Endothelial cell of umbilical vein (primary cell): ENCODE results near the gene BCL2L14. TPM values are rescaled to one million over a fixed set of nuclear protein-coding genes. Genes with fewer than 3 reads are reported as not detected.

ENCODE experiments used
- BruUV-seq: library from RNA; stranded (reverse); fragments of 400-500 nt; replicated peaks from 2 replicates; lab custom pipeline; 2021; lab: Mats Ljungman, UMichigan
- CTCF ChIA-PET: fragments of 300-600, 350-600 bp; sonication (Branson Sonifier 250); formaldehyde crosslinking; loops from one replicate; lab custom pipeline; 2021; ENCODE audit warnings: antibody characterized with exemption, inconsistent platforms; lab: Charles Lee
- POLR2A ChIA-PET: fragments of 300-600, 350-600 bp; sonication (Branson Sonifier 250); formaldehyde crosslinking; loops from one replicate; lab custom pipeline; 2021; ENCODE audit warnings: antibody characterized with exemption, inconsistent platforms; lab: Charles Lee
- DNase-seq: peaks from one replicate; pipeline ENCODE4 v3.0.0-alpha.2; 2011; ENCODE audit warnings: low read depth, low spot score
- FAIRE-seq: peaks from 2 replicates; lab custom pipeline; 2011; peaks lifted over from hg19 to GRCh38; lab: Jason Lieb, UNC
- H2AFZ ChIP-seq: 2 replicates; pipeline ENCODE4 v1.6.0; 2012; ENCODE audit warnings: low read depth, low read length, control low read depth, inconsistent platforms
- H3K27ac ChIP-seq: 2 replicates; pipeline ENCODE4 v1.5.1; 2011; ENCODE audit warnings: low read depth, mild to moderate bottlenecking, control low read depth, low read length, moderate library complexity; ENCODE audit not compliant: insufficient read depth
- H3K27me3 ChIP-seq, 2 experiments: 2 replicates each; pipeline versions ENCODE4 v1.6.0 to v1.6.1; 2011; ENCODE audit warnings: low read length in 2 of 2, mixed read lengths in 1 of 2; ENCODE audit not compliant: control insufficient read depth in 2 of 2, insufficient read depth in 2 of 2
- H3K36me3 ChIP-seq, 2 experiments: 2 replicates in 1 of 2; 3 replicates in 1 of 2; pipeline ENCODE4 v1.5.1; 2011; ENCODE audit warnings: low read length in 2 of 2, mild to moderate bottlenecking in 1 of 2, moderate library complexity in 1 of 2; ENCODE audit not compliant: control insufficient read depth in 2 of 2, insufficient read depth in 2 of 2; ENCODE audit errors: extremely low read depth in 1 of 2
- H3K4me1 ChIP-seq: 3 replicates; pipeline ENCODE4 v1.5.1; 2011; ENCODE audit warnings: mild to moderate bottlenecking, low read length; ENCODE audit not compliant: control insufficient read depth, insufficient read depth; ENCODE audit errors: extremely low read depth
- H3K4me2 ChIP-seq: 2 replicates; pipeline ENCODE4 v1.6.1; 2011; ENCODE audit warnings: low read length, control low read depth, mixed read lengths; ENCODE audit not compliant: insufficient read depth
- H3K4me3 ChIP-seq, 3 experiments: fragments of 200-600 bp in 1 of 3; sonication (generic), shearing (Covaris generic) in 1 of 3; replicated peaks in 1 of 3; 2 replicates each; pipeline ENCODE4 v1.5.1; 2011 to 2016; ENCODE audit warnings: control low read depth in 3 of 3, low read length in 3 of 3, mild to moderate bottlenecking in 2 of 3, inconsistent platforms in 1 of 3, low read depth in 1 of 3, moderate library complexity in 1 of 3; ENCODE audit not compliant: insufficient read depth in 1 of 3
- H3K79me2 ChIP-seq: 2 replicates; pipeline ENCODE4 v1.6.0; 2012; ENCODE audit warnings: low read length, inconsistent platforms; ENCODE audit not compliant: control insufficient read depth, insufficient read depth
- H3K9ac ChIP-seq: replicated peaks from 2 replicates; pipeline ENCODE3; 2011; ENCODE audit warnings: low read length, control low read depth; ENCODE audit not compliant: insufficient read depth; ENCODE audit errors: extremely low read depth
- H3K9me1 ChIP-seq: replicated peaks from 3 replicates; pipeline ENCODE4 v1.6.0; 2011; ENCODE audit warnings: mild to moderate bottlenecking, low read length; ENCODE audit not compliant: control insufficient read depth, insufficient read depth; ENCODE audit errors: extremely low read depth
- H3K9me3 ChIP-seq: replicated peaks from 2 replicates; pipeline ENCODE4 v1.5.1; 2012; ENCODE audit warnings: low read length, inconsistent platforms; ENCODE audit not compliant: control insufficient read depth, insufficient read depth
- H4K20me1 ChIP-seq: replicated peaks from 2 replicates; pipeline ENCODE3; 2011; ENCODE audit warnings: mild to moderate bottlenecking, low read length; ENCODE audit not compliant: control insufficient read depth, insufficient read depth; ENCODE audit errors: extremely low read depth
- EZH2 ChIP-seq: IDR thresholded peaks from 2 replicates; pipeline ENCODE4 v1.6.1; 2012; ENCODE audit warnings: borderline replicate concordance, low read depth, mild to moderate bottlenecking, moderate library complexity, low read length, inconsistent platforms; ENCODE audit not compliant: severe bottlenecking
- GATA2 ChIP-seq: IDR thresholded peaks from 2 replicates; pipeline ENCODE4 v1.7.0; 2011; ENCODE audit warnings: low read depth, mild to moderate bottlenecking, moderate library complexity, mixed read lengths, low read length; ENCODE audit not compliant: insufficient read length, insufficient read depth
- POLR2A ChIP-seq: IDR thresholded peaks from 2 replicates; pipeline ENCODE4 v1.6.1; 2012; ENCODE audit warnings: low read depth, mild to moderate bottlenecking, control low read depth, low read length
- POLR2AphosphoS5 ChIP-seq: IDR thresholded peaks from 2 replicates; pipeline ENCODE4 v1.6.1; 2012; ENCODE audit warnings: low read depth, mild to moderate bottlenecking, control low read depth, low read length, moderate library complexity; ENCODE audit not compliant: insufficient read depth
- dilution Hi-C: fragments of 300-500 bp; cut with MboI; formaldehyde crosslinking; loops from one replicate; pipeline ENCODE4 v1.15.0; 2019; ENCODE audit warnings: low sequenced_read_pairs; ENCODE audit not compliant: extremely low pct_ligation_motif_present
- intact Hi-C: fragments of 100-400 bp; cut with micrococcal nuclease; formaldehyde crosslinking; loops from one replicate; pipeline ENCODE4 v1.10.0; 2022
- polyA plus RNA-seq, 4 experiments: library from polyadenylated mRNA; depleted of rRNA in 3 of 4; stranded (reverse) in 3 of 4; unstranded in 1 of 4; fragments of >200 nt; gene quantifications; 2 replicates each; pipeline versions ENCODE4 v1.2.1 to v1.2.3, GENCODE V29; 2011 to 2012; ENCODE audit warnings: missing spikeins in 1 of 4
- total RNA-seq: library from RNA; stranded (reverse); gene quantifications from 2 replicates; pipeline ENCODE4 v1.2.3, GENCODE V29; 2021
- TF ChIP-seq, protein P1 (sequence below): IDR thresholded peaks from 2 replicates; pipeline ENCODE4 v1.6.1; 2011; ENCODE audit not compliant: insufficient read depth, insufficient read length
- TF ChIP-seq, protein P2 (sequence below), 2 donors: IDR thresholded peaks; 1 replicate in 1 of 2; 2 replicates in 1 of 2; pipeline ENCODE4 v1.5.1; 2011; ENCODE audit warnings: low read length in 2 of 2, mild to moderate bottlenecking in 2 of 2, moderate library complexity in 2 of 2, control low read depth in 1 of 2, inconsistent platforms in 1 of 2, low read depth in 1 of 2; ENCODE audit not compliant: insufficient read depth in 1 of 2; ENCODE audit errors: extremely low read depth in 1 of 2

BCL2L14 gene
- total and polyA plus RNA-seq, 2 donors (not counting 3 experiments of a cell fraction or from before 2014, with no cell fraction given) = not detected

DNA sequence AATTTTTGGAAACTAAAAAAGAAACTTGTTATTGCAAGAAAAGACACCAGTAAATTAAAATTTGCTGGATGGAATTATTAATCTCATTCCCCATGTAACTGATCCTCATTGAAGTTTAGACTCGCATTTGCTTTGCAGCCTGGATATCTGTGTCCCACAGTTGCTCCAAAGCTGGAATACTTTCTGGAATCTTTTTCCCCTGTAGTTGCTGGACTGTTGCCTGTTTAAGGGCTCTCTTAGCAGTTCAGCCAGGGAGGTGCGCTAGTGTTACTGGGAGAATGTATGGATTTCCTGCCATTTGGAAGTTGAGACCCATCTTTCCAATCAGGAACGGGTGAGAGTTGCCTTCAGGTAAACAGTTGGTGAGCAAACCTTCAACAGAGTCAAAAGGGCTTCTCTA, 20.3 kb downstream of the BCL2L14 start:
- Histone ChIP-seq H3K27me3 (no peaks in the 10 kb centered on the region), H3K4me3 (no peak overlapping the region), H3K9me3 (no peaks in the 10 kb centered on the region), H3K4me1 (peaks cover 16% of the 10 kb centered on the region), H3K4me2 (no peak overlapping the region), H3K36me3 (no peaks in the 10 kb centered on the region), H3K27ac (no peak overlapping the region), H3K9me1 (no peaks in the 10 kb centered on the region), H3K9ac (no peak overlapping the region), H3K79me2 (no peaks in the 10 kb centered on the region), H2AFZ (no peak overlapping the region), H4K20me1 (no peaks in the 10 kb centered on the region)
- CTCF ChIA-PET = interaction anchor here (1.2 kb wide), 1 partner anchor 27 kb away, joined by 3 read pairs; no protein-coding TSS in a partner anchor
- DNase-seq (no peak), FAIRE-seq (no peak)
- BruUV-seq = no TSS peak
- dilution Hi-C loops (loop anchor here (25.0 kb wide), 1 partner anchor 246 kb away; no protein-coding TSS in a partner anchor), intact Hi-C loops (no loop called here)
- TF ChIP-seq POLR2AphosphoS5 = no peak
- TF ChIP-seq GATA2 = no peak
- TF ChIP-seq, protein P1, sequence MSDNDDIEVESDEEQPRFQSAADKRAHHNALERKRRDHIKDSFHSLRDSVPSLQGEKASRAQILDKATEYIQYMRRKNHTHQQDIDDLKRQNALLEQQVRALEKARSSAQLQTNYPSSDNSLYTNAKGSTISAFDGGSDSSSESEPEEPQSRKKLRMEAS = no peak
- TF ChIP-seq POLR2A = no peak
- TF ChIP-seq, protein P2, sequence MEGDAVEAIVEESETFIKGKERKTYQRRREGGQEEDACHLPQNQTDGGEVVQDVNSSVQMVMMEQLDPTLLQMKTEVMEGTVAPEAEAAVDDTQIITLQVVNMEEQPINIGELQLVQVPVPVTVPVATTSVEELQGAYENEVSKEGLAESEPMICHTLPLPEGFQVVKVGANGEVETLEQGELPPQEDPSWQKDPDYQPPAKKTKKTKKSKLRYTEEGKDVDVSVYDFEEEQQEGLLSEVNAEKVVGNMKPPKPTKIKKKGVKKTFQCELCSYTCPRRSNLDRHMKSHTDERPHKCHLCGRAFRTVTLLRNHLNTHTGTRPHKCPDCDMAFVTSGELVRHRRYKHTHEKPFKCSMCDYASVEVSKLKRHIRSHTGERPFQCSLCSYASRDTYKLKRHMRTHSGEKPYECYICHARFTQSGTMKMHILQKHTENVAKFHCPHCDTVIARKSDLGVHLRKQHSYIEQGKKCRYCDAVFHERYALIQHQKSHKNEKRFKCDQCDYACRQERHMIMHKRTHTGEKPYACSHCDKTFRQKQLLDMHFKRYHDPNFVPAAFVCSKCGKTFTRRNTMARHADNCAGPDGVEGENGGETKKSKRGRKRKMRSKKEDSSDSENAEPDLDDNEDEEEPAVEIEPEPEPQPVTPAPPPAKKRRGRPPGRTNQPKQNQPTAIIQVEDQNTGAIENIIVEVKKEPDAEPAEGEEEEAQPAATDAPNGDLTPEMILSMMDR (IDR thresholded peaks at IDR 0.05; ENCODE audit: extremely low read depth in 1 of 2, insufficient read depth in 1 of 2, low read depth in 1 of 2, low read length in 2 of 2) = no peak
- TF ChIP-seq EZH2 = no peak
- POLR2A ChIA-PET = no interaction called here
